HepG2 (cell line): ENCODE data around the gene INKA2. TPM values are rescaled to one million over a fixed set of nuclear protein-coding genes. Genes with fewer than 3 reads are reported as not detected.
A peak's percentile ranks its signal among the peaks of the same experiment; 100 is the strongest.

Source experiments
- ATAC-seq: fragments of 200-7000 bp; cut with Tn5 transposase; 3 replicates; pipeline ENCODE4 v1.9.1; 2020; ENCODE audit warnings: mild to moderate bottlenecking, moderate library complexity
- BruUV-seq: library from RNA; stranded (reverse); fragments of 400-500 nt; replicated peaks from 2 replicates; lab custom pipeline; 2021; lab: Mats Ljungman, UMichigan
- CTCF ChIA-PET: fragments of 300-600 bp; formaldehyde crosslinking; extraction: SDS; loops from one replicate; lab custom pipeline; 2021; ENCODE audit warnings: low total read pairs, inconsistent platforms, low intra/inter-chr PET ratio; lab: Yijun Ruan, JAX
- POLR2A ChIA-PET: fragments of 350-600 bp; sonication (Branson Sonifier 250); formaldehyde crosslinking; loops from one replicate; lab custom pipeline; 2020; ENCODE audit warnings: antibody characterized with exemption, inconsistent platforms; lab: Yijun Ruan, JAX
- DNase-seq: peaks from one replicate; pipeline ENCODE4 v3.0.0-alpha.2; 2015; ENCODE audit warnings: low spot score
- FAIRE-seq: peaks from 3 replicates; lab custom pipeline; 2011; peaks lifted over from hg19 to GRCh38; lab: Jason Lieb, UNC
- H2AFZ ChIP-seq: one replicate; pipeline ENCODE4 v1.6.1; 2011; ENCODE audit warnings: low read length, inconsistent platforms
- H3K27ac ChIP-seq: fragments of 300-600 bp; 3 replicates; pipeline ENCODE4 v1.8.0; 2011; ENCODE audit warnings: mixed run types, mild to moderate bottlenecking, mixed read lengths, low read length, inconsistent platforms; ENCODE audit not compliant: insufficient read depth; ENCODE audit errors: extremely low read length
- H3K27me3 ChIP-seq, 2 experiments: fragments of 200-600 bp in 1 of 2; 2 replicates in 1 of 2; 3 replicates in 1 of 2; pipeline versions ENCODE4 v1.6.0 to v1.8.0; 2011; ENCODE audit warnings: low read length in 2 of 2, mild to moderate bottlenecking in 2 of 2, moderate library complexity in 2 of 2, inconsistent platforms in 1 of 2; ENCODE audit not compliant: insufficient read depth in 2 of 2, control insufficient read depth in 1 of 2
- H3K36me3 ChIP-seq, 2 experiments: fragments of 200-600 bp in 1 of 2; replicated peaks in 1 of 2; 2 replicates in 1 of 2; 3 replicates in 1 of 2; pipeline versions ENCODE4 v1.5.1 to v1.8.0; 2011; ENCODE audit warnings: low read length in 2 of 2, inconsistent platforms in 1 of 2; ENCODE audit not compliant: insufficient read depth in 2 of 2, control insufficient read depth in 1 of 2
- H3K4me1 ChIP-seq: 2 replicates; pipeline ENCODE4 v1.5.1; 2012; ENCODE audit warnings: low read length, inconsistent platforms; ENCODE audit not compliant: insufficient read depth
- H3K4me2 ChIP-seq: 2 replicates; pipeline ENCODE4 v1.6.0; 2011; ENCODE audit warnings: low read depth, low read length, inconsistent platforms
- H3K4me3 ChIP-seq, 3 experiments: fragments of 200-600 bp in 1 of 3; sonication (generic), shearing (Covaris generic) in 1 of 3; replicated peaks in 1 of 3; 2 replicates each; pipeline ENCODE4 v1.5.1; 2011 to 2016; ENCODE audit warnings: low read length in 3 of 3, inconsistent platforms in 2 of 3, low read depth in 2 of 3, mild to moderate bottlenecking in 2 of 3, control low read depth in 1 of 3, mixed read lengths in 1 of 3; ENCODE audit not compliant: insufficient read depth in 1 of 3
- H3K79me2 ChIP-seq: one replicate; pipeline ENCODE4 v1.6.1; 2011; ENCODE audit warnings: low read length, inconsistent platforms; ENCODE audit not compliant: insufficient read depth
- H3K9ac ChIP-seq: 2 replicates; pipeline ENCODE4 v1.6.0; 2011; ENCODE audit warnings: mild to moderate bottlenecking, low read depth, low read length, inconsistent platforms; ENCODE audit not compliant: insufficient read depth
- H3K9me3 ChIP-seq: 2 replicates; pipeline ENCODE4 v1.5.1; 2012; ENCODE audit warnings: mild to moderate bottlenecking, low read length
- H4K20me1 ChIP-seq: 2 replicates; pipeline ENCODE4 v1.6.0; 2011; ENCODE audit warnings: inconsistent platforms, mild to moderate bottlenecking, low read length, moderate library complexity; ENCODE audit not compliant: insufficient read depth
- FOXP4 ChIP-seq: sonication (generic); formaldehyde crosslinking; IDR thresholded peaks from 2 replicates; pipeline ENCODE4 v1.4.0; 2020; ENCODE audit warnings: missing genetic modification reagents
- PRDM15 ChIP-seq: sonication (generic); formaldehyde crosslinking; IDR thresholded peaks from 2 replicates; pipeline ENCODE4 v1.4.0; 2020; ENCODE audit warnings: missing genetic modification reagents
- RFX5 ChIP-seq: IDR thresholded peaks from 2 replicates; pipeline ENCODE4 v1.6.1; 2011; ENCODE audit warnings: low read depth, low read length, improper control_type of control experiment
- SP5 ChIP-seq: IDR thresholded peaks from 2 replicates; pipeline ENCODE4 v1.6.1; 2016; ENCODE audit warnings: low read depth, borderline replicate concordance
- ZNF180 ChIP-seq: sonication (generic); formaldehyde crosslinking; IDR thresholded peaks from 2 replicates; pipeline ENCODE4 v1.4.0; 2020; ENCODE audit warnings: low read depth, missing genetic modification reagents, borderline replicate concordance
- ZNF674 ChIP-seq: sonication (generic); formaldehyde crosslinking; IDR thresholded peaks from 2 replicates; pipeline ENCODE4 v1.5.0; 2020; ENCODE audit warnings: low read depth, mild to moderate bottlenecking, missing genetic modification reagents
- WGBS: methylation state at CpG from one replicate; pipeline ENCODE4 v1.1.6; 2017; ENCODE audit warnings: low lambda C conversion rate; 5-methylcytosine and 5-hydroxymethylcytosine counted together
- in situ Hi-C: cut with HindIII; loops from 2 replicates; pipeline ENCODE4 v1.10.0; 2017; ENCODE audit warnings: low pct_unique_long_range_greater_than_20kb; ENCODE audit not compliant: extremely low pct_ligation_motif_present
- intact Hi-C: fragments of 100-400 bp; cut with micrococcal nuclease; formaldehyde crosslinking; loops from one replicate; pipeline ENCODE4 v1.10.0; 2022; ENCODE audit not compliant: unreplicated experiment
- polyA plus RNA-seq, 8 experiments: library from polyadenylated mRNA; depleted of rRNA in 3 of 8; stranded (reverse) in 7 of 8; unstranded in 1 of 8; fragments of >200 nt; fragmentation: Illumina TruSeq in 4 of 8; extraction: Trizol in 4 of 8; gene quantifications; 2 replicates each; pipeline versions ENCODE4 v1.2.1 to v1.2.3, GENCODE V29; 2011 to 2016; ENCODE audit warnings: low read depth in 4 of 8, missing spikeins in 1 of 8, mixed read lengths in 1 of 8; ENCODE audit not compliant: insufficient read depth in 1 of 8
- total RNA-seq, 5 experiments: library from RNA; depleted of rRNA; stranded (reverse); fragments of >200 nt; fragmentation: Illumina TruSeq; extraction: Trizol; gene quantifications; 2 replicates each; pipeline ENCODE4 v1.2.3, GENCODE V29; 2016; ENCODE audit warnings: low read depth in 1 of 5

INKA2 gene
- total and polyA plus RNA-seq, 2 of the 13 experiments (the other 11 are each of a cell fraction or from before 2014, with no cell fraction given) = 2.6 to 4.6 TPM

GRCh38 chr1:111746614-111746999 is 7.4 kb upstream of the INKA2 start:
- no peaks in the 10 kb centered on the region for H3K79me2 ChIP-seq
- FAIRE-seq (no peak), DNase-seq (no peak), ATAC-seq (peak; percentile 54)
- no peak overlapping the region for H3K4me3 ChIP-seq
- in situ Hi-C loops (no loop called here), intact Hi-C loops (no loop called here)
- no peak for TF ChIP-seq RFX5
- TF ChIP-seq SP5 = no peak
- TF ChIP-seq FOXP4 = no peak
- TF ChIP-seq ZNF674 (CRISPR knock-in tag) = no peak
- TF ChIP-seq PRDM15 = 0 out of 2 replicates have a peak, but pooled peaks have one; percentile 51
- TF ChIP-seq ZNF180 (CRISPR knock-in tag) = no peak
- H3K4me1 ChIP-seq = peaks cover 38% of the 10 kb centered on the region
- H3K27ac ChIP-seq = no peak overlapping the region
- no peaks in the 10 kb centered on the region for H3K27me3 ChIP-seq
- no TSS peak for BruUV-seq
- no peaks in the 10 kb centered on the region; the same call in 1 of the 2 replicates for H4K20me1 ChIP-seq
- no peaks in the 10 kb centered on the region for H3K36me3 ChIP-seq
- no peak overlapping the region for H3K9ac ChIP-seq
- H3K4me2 ChIP-seq = no peak overlapping the region
- no peak overlapping the region for H2AFZ ChIP-seq
- POLR2A ChIA-PET = interaction anchor here (0.8 to 1.2 kb wide), 3 partner anchors 8 to 238 kb away, joined by 6 read pairs; partner anchors contain the start of gene INKA2
- 50% methylated on average over 2 of the region's 2 CpGs for WGBS
- no peaks in the 10 kb centered on the region for H3K9me3 ChIP-seq
- CTCF ChIA-PET = interaction anchor here (1.4 to 3.2 kb wide), 4 partner anchors 23 to 265 kb away, joined by 6 to 65 read pairs (median 13); no protein-coding TSS in a partner anchor
